Measurements from ENCODE around the gene ANKRD39.
"Not testable (repeated sequence)": the region's sequence is repeated elsewhere in the genome, so short reads cannot be mapped to it uniquely, and the experiment has no call there.

Gene ANKRD39, protein sequence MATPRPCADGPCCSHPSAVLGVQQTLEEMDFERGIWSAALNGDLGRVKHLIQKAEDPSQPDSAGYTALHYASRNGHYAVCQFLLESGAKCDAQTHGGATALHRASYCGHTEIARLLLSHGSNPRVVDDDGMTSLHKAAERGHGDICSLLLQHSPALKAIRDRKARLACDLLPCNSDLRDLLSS

DNA sequence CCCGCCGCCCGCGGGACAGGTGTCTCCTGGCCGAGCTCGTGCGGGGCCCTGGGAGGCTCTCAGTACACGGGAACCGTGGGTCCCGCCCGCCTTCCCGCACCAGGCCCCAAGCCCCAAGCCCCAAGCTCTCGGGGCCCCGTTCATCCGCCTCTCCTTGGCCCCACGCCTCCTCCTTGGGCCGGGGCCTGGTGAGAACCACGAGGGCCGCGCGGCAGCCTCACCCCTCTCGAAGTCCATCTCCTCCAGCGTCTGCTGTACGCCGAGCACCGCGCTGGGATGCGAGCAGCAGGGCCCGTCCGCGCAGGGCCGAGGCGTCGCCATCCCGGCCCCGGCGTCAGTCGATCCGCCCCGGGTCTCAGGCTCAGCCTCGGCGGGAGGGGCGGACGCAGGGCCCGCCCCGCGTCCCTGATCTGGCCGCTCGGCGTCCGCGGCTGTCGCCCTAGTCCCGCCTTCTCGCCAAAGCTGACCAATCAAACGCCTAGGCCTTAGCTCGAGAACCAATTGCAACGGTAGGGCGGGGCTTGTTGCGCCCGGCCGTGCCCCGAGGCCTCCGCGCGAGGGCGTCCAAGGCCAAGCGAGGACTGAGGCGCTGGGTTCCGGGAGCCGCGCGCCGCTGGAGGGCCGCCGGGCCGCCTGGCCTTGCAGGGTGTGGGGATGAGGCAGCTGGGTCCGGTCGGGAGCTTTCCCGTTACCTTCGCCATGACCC, at the start of gene ANKRD39:
Gene ANKRD39 (minus strand): TSS at position 350 of the 706 bp plus-strand sequence. CDS start 29 bp downstream, at position 321.
- DNase-seq = peak; percentile 76 to 98 (median 94)

DNA sequence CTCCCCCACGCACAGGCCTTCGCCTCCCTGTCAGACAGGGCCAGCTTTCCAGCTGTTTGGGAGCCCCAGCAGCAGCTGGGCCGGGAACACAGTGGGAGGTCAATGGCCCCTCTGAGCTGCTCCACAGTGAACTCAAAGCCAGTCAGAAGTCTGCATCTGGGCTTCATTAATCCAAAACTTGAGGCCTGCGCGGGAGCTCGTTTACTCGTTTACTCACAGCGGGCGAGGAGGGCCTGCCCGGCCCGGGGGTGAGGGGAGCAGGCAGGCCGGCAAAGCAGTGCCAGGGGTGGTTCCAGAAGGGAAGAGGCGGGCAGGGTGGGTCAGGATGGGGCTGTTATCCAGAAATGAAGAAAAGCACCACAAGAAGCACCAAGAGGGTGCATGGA, 48.9 kb upstream of the ANKRD39 start:
- peak in 1 of 56 donors; percentile 28 for DNase-seq

DNA sequence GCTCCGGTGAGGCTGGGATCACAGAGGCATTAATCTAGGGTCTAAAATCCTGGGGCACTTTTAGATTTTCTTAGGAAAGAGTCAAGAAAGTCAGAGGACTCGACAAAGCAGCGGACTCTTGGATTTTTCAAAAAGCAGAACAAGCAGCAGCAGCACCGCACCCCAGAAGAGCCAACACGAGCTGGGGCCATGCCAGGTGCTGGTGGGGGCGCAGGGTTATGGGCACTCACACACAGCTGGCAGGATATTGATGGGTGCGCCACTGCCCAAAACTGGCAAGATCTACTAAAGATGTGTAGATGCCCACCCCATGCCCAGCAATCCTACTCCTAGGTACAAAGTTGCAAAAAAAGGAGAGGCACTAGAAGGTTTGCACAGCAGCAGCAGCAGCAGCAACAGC, 46.0 kb upstream of the ANKRD39 start:
- peak in 1 of 56 donors; percentile 14 for DNase-seq

DNA sequence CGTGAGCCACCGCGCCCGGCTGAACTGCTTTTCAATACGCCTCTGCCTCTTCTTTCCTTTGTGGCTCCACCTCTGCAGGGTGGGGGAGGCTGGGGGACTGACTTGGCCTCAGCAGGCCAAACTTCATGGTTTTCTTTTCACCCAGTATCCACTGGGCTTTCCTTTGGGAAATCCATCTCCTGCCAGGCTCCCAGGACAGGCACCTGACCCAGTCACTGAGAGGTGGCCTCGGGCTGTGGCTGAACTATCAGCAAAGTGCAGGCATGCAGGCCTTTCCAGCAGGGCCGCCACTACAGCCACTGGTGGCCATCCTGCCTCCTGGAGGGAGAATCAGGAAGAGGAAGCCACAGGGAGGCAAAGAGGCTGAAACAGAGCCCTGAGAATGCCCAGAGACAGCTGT, 45.5 kb upstream of the ANKRD39 start:
- no peak for DNase-seq

DNA sequence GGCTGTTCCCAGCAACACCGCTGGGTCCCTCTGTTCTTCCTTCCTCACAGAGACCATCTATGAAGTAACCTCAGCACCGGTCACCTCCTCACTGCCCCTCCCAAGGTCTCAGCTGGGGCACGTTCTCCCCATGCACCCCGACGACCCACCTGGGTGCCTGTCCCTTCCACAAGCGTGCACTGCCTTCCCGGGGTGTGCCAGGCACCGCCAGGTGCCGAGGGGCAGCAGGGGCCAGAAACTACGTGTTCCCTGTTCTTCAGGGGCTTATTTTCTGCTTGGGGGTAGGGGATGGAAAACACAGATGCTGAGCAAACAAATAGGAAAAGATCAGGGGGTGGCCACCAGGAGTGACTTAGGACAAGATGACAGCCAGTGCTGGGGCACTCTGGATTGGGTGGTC, 42.4 kb upstream of the ANKRD39 start:
- DNase-seq = no peak

DNA sequence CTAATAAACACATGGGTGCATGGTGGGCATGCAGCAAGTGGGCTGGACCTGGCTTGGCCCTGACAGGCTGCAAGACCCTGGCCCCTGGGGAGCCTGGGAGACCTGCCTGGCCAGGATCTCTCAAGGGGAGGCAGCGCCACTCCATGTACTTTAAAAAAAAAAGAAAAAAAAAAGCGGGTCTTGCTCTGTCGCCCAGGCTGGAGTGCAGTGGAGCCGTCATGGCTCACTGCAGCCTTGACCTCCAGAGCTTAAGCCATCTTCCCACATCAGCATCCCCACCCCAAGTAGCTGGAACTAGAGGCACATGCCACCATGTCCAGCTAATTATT, 41.6 kb upstream of the ANKRD39 start:
- DNase-seq = no peak

DNA sequence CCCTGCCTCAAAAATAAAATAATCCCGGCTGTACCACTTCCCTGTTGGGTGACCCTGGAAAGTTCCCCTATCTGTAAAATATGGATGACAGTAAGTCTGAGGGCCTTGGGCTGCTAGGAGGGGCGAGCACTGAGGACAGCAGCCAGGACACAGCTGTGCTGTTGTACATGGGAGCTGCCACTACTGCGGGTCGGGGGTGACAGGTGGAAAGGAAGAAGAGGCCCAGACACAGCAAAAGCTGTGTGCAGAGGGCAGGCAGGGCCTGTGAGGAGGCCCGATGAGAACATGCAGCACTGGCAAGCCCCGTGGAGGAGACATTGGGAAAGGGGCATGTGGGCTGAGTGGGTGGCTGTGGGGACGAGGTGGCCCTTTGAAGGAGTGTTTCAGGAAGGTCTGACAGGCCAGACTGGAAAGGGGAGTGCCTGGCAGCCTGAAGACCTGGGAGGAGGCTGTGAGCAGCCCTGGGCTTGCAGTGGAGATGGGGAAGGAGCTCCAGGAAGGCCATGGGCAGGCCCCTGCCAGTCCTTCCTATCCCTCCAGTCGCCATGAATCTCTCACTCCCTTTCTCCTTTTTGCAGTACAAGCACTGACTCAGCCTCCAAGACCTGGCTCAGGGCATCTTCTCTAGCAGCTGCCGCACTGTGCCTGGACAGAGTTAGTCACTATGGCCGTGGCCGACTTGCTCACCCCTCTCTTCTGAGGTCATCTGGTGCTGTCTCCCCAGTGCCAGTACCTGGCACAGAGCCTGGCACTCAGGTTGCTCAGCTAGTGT, 41.0 kb upstream of the ANKRD39 start:
- DNase-seq = no peak

DNA sequence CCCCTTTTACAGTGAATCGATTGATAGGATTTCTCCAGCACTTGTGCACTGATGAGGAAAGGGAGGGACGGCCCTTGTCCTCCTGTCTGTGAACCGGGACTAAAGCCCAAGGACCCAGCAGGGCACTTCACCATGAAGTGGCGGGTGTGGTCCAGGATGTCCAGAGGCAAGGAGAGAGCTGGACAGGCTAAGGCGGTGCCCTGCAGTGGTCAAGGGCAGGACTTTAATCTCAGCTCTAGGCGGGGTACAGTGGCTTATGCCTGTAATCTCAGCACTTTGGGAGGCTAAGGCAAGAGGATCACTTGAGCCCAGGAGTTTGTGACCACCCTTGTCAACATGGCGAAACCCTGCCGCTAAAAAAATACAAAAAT, 40.3 kb upstream of the ANKRD39 start:
- no peak for DNase-seq

DNA sequence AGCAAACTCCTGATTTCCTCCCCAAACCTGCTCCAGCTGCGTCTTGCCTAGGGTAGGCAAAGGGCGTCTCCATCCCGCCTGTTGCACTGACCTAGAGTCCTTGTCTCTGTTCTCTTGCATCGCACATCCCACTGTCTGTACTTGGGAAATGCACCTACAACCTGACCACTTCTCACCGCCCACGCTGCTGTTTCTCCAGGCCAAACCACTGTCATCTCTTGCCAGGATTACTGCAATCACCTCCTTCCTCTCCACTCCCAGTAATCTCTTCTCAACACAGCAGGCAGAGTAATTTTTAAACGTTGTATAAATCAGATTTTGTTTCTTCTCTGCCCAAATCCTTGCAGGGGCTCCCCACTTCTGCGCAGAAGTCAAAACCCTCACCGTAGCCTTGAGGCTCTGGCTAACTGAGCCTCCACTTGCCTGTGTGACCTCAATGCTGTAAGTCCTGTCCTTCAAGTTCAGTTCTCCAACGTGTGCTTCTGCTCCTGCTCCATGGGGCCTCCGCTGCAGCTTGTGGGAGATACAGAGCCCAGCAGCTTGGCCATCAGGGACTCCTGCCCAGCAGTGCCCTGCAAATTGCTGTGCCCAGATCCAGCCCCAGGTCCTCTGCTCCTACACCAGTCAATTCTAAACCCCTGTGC, 39.8 kb upstream of the ANKRD39 start:
- no peak for DNase-seq

DNA sequence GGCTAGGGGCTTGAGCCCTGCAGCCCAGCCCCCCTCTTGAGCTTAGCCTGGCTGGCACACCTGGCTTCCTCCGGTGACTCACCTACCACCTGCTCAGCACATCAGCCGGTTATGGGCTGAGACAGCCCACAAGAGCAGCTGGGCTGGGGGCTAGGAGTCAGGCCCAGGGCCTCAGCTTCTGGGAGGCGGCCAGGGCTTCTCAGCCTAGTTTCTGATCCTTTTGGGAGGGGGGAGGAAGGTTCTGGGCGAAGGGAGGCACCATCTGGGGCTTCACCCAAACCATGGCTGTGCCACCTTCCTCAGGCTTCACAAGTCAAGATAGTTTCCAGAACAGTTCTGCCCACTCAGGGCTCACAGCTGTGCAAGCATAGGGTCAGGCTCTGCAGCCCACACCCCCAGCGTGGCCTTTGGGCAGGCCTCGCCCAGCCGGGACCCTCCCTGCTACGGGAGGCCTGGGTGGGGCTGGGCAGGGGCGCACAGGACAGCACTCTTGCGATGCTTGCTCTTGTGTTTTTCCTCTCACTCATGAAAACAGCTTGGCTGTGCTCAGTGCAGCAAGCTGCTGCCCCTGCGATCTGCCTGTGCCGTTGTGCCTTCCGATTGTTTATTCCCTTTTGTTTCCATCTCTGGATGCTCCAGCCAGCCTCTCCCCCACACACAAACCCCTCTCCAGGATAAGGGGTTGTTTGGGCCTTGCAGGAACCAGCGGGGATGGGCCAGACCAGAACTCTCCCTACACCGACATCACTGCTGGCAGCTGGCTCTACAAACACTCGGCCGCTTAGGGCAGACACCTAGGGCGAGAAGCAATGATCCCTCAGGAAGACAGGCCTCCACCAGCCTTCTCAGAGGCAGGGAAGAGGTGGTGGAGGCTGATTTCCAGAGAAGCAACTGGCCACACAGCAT, 38.2 kb upstream of the ANKRD39 start:
- DNase-seq = peak in 1 of 56 donors; percentile 71

DNA sequence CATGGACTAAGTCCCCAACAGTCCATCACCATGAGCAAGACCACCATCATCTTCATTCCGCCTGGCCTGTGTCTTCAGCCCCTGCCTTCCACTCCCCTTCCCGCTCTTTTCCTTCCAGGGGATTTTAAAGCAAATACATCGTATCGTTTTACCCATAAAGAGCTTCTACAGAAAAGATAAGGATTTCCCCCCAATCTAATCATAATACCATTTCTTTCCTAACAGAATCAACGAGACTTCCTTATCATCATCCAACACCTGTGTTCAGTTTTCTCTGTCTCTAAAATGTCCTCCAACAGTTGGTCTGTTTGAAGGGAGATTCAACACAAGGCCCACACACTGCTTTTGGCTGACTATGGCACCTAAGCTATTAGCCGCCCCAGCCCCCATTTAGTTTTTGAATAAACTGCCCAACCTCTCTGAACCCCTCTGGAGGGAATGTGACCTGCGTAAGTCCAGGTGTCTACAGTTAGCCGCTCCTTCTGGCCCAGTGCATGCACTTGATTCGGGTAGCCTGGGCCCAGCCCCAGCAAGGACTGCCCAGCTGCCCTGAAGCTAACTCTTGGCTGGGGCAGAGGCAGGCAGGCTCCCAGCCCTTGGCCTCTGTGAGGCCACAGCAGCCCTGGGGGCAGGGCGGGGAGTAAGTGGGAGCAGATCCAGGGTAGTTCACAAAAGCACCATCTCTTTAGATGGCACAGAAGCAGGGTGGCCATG, 37.4 kb upstream of the ANKRD39 start:
- peak in 15 of 56 donors; percentile 16 to 71 (median 43) for DNase-seq

DNA sequence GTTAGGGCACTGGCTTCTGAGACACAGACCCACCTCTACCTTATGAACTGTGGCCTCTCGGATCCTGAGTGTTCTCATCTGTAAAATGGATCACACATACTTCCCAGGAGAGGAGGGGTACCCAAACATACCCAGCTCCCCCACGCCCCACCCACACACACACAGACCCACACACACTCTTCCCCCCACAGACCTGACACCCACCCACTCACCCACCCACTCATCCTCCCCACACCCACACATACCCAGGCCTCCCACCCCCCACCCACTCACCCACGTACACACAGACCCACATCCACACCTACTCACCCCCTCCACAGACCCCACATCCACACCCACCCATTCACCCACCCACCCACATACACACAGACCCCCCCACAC, 36.3 kb upstream of the ANKRD39 start:
- no peak for DNase-seq

DNA sequence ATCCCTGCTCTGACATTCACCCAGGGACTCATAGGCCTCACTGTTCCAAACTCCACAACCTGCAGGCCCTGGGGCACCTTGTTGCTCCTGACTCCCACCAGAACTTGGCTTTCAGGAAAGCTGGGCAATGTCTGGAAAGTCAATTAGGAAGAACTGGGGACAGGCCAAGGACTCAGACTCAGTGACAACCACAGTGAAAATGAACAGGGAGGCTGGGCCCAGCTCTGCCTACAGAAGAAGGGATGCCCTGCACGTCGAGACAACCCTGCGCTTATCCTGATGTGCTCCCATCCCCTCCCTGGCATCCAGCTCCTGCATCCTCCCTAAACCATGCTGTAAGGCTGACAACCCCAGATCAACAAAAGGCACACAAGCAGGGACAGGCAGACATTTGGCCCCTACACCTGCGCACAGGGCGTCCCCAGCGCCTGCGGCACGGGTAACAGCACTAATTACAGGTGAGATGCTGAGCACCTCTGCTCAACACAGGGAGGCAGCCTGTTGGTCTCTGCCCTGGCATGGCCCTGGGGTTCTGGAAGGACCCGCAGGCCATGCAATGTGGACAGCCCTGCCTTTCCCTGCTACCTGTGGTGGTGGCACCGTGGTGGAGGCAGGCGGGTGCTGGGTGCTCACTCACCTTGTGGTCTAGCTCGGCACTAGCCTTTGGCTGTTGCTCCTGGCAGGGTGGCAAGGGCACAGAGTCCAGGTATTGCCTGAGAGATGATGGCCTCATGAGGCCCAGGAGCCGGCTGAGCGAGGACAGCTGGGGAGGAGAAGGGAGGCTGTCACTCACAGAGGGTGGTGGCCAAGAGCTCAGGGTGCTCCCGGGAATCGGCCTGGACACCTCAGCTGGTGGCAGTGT, 35.7 kb upstream of the ANKRD39 start:
- DNase-seq = peak in 1 of 56 donors; percentile 20

DNA sequence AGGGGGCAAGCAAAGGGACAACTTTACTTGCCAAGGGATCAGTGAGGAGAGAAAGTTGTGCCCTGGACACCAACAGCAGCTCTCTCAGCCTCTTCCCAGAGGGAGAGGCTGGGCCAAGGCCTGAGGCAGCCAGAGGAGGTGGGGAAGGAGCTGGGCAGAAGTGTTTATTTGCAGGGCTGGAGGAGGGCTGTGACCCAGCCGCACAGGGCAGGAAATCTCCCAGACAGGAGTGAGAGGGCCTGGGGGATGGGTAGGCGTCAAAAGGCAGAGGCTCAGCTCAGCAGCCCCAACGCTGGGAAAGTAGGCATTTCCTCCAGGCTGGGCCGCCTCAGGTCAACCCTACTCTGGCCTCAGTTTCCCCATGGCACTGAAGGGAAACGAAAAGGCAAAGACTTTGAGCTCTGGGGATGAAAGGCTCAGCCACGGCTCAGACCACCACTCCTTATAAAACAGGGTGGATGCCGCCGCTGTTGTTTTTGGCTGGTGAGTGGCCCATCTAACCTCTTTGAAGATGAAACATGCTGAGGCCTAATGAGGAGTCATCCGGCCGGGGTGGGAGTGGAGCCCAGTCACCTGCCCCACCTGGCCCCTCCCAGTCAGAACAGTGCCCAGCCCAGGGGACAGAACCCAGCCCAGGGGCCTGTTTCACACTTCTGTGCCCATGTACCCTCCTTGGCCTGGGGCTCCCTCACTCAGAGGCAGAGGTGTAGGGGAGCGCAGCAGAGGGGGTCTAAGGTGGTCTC, 33.9 kb upstream of the ANKRD39 start:
- peak in 6 of 56 donors; percentile 14 to 50 (median 37) for DNase-seq

DNA sequence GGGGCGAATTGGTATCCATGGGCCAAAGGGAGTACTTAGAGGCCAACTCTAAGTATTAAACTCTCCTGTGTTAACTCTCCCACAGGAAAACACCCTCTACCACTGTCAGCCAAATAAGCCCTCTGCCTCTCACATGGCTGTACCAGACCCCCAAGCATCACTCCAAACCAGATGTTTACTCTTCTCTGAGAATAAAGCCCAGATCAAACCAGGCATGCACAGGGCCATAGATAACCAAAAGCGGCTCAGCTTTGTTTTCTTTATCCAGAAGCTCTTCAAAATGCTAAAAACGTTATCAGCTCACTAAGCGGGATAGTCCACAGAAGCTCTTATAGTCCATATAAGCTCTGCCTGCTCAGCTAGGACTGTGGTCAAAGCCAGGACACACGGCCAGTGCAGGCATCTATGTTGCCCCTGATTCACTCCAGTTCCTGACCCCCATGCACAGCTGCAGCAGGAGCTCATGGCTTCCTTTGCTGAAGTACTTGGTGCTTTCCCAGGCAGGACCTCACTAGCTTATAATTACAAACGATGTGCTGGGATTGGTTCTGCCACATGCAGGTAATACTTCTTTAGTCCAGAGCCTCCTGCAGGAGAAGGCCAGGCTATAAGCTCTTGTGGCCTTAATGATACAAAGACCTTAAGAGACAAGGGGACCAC, 33.0 kb upstream of the ANKRD39 start:
- DNase-seq = no peak

DNA sequence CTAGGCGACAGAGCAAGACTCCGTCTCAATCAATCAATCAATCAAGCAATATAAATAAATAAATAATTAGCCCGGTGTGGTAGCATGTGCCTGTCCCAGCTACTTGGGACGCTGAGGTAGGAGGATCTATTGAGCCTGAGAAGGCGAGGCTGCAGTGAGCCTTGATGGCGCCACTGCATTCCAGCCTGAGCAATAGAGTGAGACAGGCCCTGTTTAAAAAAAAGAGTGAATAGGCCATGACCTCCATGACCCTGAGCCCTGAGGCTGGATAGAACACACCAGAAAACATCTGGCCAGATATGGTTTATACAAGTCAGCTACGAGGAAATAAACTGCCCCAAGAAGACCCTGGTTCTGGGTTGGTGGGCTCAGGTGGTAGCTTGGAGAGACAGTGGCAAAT, 32.4 kb upstream of the ANKRD39 start:
- no peak for DNase-seq

DNA sequence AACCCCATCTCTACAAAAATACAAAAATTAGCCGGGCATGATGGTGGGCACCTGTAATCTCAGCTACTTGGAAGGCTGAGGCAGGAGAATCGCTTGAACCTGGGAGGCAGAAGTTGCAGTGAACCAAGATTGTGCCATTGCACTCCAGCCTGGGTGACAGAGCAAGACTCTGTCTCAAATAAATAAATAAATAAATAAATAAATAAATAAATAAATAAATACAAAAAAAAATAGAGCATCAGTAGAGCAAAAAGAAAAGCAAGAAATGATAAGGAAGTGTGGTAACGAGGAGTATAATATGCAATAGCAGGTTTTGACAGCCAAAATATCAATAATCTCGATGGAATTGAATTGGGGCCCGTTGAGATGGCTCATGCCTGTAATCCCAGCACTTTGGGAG, 31.7 kb upstream of the ANKRD39 start:
- DNase-seq = not testable (repeated sequence)

All from amygdala (tissue), 56 donors.